NCI-H345 treated with DMSO at 0.1 percent for 48 hours (cell line): ENCODE measurements around the gene SSX4.
"Not testable (repeated sequence)": the region's sequence is repeated elsewhere in the genome, so short reads cannot be mapped to it uniquely, and the experiment has no call there.

Experiments
- DNase-seq: peaks from one replicate; lab custom pipeline; 2025; ENCODE audit not compliant: unreplicated experiment; lab: John Stamatoyannopoulos, UW

SSX4 gene, protein sequence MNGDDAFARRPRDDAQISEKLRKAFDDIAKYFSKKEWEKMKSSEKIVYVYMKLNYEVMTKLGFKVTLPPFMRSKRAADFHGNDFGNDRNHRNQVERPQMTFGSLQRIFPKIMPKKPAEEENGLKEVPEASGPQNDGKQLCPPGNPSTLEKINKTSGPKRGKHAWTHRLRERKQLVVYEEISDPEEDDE

DNA sequence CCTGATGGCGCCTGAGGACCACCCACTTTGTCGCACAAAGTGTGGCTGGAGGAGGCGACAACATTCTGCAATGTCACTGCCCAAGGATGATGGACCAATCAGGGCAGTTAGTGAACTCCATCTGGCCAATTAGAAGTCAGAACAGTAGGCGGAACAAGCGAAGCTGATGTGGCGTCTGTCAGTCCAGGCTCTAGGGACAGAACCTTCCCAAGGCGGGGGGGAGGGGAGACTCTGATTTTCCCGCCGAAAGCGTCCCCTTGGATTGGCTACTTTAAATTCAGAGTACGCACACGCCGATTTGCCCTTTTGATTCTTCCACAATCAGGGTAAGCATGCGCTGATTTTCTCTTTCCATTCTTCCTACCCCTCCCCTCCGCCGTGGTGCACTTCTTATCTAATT is at the start of gene SSX4:
SSX4 (plus strand) TSS at position 301 of the 400 bp plus-strand sequence. CDS start 515 bp downstream, outside the sequence.
- not testable (repeated sequence) for DNase-seq

DNA sequence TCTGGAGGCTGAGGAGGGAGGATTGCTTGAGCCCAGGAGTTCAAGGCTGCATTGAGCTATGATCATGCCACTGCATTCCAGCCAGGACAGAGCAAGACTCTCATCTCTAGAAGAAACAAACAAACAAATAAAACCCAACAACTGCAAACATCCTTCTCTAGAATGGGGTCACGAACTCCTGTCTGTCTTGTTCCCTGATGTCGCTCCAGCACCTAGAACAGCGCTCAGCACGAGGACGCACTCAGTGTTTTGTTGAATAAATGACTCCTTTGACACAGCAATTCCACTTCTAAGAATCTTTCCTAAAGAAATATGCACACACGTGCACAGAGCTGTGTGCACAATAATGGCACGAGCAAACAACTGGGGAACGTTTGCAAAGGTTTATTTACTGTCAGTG is 37.3 kb upstream of the SSX4 start:
- DNase-seq: not testable (repeated sequence)

DNA sequence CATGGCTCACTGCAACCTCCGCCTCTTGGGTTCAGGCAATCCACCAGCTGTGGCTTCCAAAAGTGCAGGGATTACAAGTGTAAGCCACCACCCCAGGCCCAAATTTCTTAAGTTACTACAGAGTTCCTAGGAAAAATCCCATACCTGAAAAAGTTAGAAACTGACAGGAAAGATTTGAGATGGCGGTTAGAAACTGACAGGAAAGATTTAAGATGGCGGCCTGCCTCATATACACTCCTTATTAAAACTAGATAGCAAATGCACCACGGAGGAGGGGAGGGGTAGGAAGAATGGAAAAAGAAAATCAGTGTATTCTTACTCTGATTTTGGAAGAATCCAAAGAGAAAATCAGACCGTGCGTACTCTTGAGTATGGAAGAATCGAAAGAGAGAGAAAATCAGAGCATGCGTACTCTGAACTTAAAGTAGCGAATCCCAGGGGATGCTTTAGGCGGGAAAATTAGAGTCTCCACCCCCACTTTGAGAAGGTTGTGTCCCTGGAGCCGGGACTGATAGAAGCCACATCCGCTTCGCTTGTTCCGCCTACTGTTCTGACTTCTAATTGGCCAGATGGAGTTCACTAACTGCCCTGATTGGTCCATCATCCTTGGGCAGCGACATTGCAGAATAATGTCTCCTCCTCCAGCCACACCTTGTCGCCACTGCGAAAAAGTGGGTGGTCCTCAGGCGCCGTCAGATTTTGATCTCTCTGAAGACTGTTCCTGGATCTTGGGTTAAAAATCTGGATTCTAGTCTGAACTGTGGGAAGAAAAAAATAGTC is 26.8 kb upstream of the SSX4 start, which contains the start of gene SSX3:
SSX3 (minus strand) TSS at position 389 of the 780 bp plus-strand sequence. CDS start 1,454 bp downstream, outside the sequence.
- not testable (repeated sequence) for DNase-seq

DNA sequence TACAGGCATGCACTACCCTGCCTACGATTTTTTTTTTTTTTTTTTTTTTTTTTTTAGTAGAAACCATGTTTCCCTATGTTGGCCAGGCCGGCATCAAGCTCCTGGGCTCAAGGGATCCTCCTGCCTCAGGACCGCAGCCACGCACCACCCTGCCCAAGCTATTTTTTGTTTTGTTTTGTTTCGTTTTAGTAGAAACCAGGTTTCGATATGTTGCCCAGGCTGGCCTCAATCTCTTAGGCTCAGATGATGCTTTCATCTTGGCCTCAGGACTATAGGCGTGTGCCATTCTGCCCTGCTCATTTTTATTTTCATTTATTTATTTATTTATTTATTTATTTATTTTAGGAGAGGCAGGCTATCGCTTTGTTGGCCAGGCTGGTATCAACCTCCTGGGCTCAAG is 25.7 kb upstream of the SSX4 start:
- no peak for DNase-seq

DNA sequence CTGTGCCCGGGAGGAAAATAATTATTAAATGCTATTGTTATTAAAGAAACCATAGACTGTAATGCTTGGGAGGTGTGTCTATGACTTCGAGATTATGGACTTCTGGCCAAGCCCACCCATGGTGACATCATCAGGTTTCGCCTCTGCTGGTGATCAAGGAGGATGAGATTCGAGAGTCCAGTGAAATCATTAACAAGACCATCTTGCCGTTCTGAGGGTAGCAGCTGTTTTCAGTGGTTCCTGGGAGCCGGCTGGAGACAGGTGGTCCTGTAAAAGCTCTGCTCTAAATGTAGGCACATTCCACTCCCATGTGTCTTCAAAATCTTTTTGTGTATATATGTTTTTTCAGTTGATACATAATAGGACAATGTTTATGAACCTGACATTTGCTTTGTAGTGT is 24.1 kb upstream of the SSX4 start:
- DNase-seq: not testable (repeated sequence)

DNA sequence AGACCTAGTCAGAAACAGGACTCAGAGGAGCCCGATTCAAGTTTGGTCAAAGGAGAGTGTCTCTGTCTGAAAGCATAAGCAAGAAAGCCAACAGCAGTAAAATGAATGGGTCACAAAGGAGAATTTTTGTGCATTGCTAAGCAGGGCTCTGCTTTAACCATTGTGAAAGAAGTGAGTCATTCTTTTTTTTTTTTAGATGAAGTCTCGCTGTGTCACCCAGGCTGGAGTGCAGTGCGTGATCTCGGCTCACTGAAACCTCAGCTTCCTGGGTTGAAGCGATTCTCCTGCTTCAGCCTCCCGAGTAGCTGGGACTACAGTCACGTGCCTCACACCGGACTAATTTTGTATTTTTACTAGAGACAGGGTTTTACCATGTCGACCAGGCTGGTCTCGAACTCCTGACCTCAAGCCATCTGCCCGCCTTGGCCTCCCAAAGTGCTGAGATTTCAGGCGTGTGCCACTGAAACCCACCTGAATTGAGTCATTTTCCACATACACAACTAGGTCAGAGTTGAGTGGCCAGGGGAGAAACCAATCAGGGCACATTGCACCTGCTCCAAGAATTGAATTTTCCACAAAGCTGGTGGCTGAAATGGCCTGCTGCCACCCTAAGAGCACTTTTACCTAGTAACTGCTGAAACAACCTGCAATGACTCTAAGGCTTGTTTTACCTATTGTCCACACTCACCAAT is 15.5 kb upstream of the SSX4 start:
- not testable (repeated sequence) for DNase-seq

DNA sequence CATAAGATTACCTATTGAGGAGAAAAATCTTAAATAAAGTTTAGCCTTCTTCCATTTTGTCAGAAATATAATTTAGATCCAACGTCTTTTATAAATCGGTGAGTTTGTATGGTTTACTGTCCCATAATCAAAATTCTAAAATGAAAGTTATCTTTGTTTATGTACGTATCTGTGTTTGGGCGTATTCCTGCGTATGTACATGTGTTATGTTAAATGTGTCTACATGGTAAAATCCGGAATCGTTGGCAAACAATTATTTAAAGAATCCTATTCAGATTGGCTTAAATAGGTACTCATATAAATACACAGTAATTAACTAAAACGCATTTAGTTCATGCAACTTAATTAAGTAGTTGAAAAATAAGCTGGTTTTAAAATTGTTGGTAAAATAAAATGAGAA is 12.9 kb upstream of the SSX4 start:
- DNase-seq: not testable (repeated sequence)

DNA sequence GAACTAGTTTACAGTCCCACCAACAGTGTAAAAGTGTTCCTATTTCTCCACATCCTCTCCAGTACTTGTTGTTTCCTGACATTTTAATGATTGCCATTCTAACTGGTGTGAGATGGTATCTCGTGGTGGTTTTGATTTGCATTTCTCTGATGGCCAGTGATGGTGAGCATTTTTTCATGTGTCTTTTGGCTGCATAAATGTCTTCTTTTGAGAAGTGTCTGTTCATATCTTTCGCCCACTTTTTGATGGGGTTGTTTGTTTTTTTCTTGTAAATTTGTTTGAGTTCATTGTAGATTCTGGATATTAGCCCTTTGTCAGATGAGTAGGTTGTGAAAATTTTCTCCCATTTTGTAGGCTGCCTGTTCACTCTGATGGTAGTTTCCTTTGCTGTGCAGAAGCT is 13.6 kb downstream of the SSX4 start:
- DNase-seq: not testable (repeated sequence)

DNA sequence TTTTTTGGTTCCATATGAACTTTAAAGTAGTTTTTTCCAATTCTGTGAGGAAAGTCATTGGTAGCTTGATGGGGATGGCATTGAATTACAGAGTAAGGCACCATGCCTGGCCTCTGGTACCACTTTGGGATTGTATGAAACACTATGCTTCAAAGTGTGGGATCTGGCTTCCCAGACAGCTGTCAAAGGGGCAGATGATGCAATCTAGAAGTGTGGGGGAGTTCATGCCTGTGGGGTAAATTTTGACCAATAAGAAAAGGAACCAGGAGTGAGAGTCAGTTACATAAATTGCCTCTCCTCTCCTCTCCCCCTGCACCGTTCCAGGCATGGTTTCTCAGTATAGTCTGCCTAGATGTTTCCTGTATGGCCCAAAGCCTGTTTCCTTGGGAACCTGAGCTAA is 14.5 kb downstream of the SSX4 start:
- DNase-seq: not testable (repeated sequence)

DNA sequence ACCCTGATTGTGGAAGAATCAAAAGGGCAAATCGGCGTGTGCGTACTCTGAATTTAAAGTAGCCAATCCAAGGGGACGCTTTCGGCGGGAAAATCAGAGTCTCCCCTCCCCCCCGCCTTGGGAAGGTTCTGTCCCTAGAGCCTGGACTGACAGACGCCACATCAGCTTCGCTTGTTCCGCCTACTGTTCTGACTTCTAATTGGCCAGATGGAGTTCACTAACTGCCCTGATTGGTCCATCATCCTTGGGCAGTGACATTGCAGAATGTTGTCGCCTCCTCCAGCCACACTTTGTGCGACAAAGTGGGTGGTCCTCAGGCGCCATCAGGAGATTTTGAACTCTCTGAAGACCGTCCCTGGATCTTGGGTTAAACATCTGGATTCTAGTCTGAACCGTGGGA is 28.5 kb downstream of the SSX4 start, which contains the start of gene SSX4B:
SSX4B (minus strand) TSS at position 101 of the 400 bp plus-strand sequence. CDS start 588 bp downstream, outside the sequence.
- DNase-seq: not testable (repeated sequence)

DNA sequence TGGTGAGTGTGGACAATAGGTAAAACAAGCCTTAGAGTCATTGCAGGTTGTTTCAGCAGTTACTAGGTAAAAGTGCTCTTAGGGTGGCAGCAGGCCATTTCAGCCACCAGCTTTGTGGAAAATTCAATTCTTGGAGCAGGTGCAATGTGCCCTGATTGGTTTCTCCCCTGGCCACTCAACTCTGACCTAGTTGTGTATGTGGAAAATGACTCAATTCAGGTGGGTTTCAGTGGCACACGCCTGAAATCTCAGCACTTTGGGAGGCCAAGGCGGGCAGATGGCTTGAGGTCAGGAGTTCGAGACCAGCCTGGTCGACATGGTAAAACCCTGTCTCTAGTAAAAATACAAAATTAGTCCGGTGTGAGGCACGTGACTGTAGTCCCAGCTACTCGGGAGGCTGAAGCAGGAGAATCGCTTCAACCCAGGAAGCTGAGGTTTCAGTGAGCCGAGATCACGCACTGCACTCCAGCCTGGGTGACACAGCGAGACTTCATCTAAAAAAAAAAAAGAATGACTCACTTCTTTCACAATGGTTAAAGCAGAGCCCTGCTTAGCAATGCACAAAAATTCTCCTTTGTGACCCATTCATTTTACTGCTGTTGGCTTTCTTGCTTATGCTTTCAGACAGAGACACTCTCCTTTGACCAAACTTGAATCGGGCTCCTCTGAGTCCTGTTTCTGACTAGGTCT is 43.8 kb downstream of the SSX4 start:
- DNase-seq: not testable (repeated sequence)

DNA sequence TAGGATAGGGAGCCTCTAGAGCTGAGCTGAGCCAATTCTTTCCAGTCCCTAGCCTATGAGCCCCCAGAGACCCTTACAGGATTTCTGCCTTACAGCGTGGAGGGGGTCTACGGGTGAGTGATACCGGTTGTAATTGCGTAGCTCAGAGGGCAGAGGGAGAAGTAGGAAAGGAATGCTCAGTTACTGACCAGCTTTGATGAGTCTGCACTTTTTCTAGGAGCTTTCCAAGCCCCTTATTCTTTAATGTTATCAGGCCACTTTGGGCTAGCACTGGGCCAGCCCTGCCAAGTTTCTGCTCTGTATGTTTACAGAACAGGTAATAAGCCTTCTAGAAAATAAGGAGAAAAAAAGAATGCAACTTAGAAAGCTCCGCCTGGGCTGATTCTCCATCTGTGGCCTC is 46.3 kb downstream of the SSX4 start:
- not testable (repeated sequence) for DNase-seq

DNA sequence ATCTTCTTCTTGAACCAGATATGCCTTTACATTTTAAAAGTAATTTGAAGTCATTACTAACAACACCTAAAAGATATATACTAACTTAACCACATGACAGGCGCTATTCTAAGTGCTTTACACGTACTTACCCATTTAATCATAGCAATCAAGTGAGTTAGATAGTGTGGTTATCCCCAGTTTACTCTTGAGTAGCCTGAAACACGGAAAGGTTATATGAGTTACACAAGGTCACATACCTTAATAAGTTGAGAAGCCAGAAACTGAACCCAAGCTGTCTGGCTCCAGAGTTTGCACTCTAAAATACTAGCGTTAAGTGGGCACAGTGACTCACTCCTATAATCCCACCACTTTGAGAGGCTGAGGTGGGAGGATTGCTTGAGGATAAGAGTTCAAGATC is 46.8 kb downstream of the SSX4 start:
- not testable (repeated sequence) for DNase-seq

DNA sequence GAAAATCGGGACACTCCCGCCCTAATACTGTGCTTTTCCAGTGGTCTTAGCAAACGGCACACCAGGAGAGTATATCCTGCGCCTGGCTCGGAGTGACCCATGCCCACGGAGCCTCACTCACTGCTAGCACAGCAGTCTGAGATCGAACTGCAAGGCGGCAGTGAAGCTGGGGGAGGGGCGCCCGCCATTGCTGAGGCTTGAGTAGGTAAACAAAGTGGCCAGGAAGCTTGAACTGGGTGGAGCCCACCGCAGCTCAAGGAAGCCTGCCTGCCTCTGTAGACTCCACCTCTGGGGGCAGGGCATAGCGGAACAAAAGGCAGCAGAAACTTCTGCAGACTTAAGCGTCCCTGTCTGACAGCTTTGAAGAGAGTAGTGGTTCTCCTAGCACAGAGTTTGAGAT is 50.4 kb downstream of the SSX4 start:
- not testable (repeated sequence) for DNase-seq
